HG03520 (cell line): ENCODE measurements around the gene SF3A2.

Experiments
- ATAC-seq: cut with Tn5 transposase; IDR thresholded peaks from one replicate; pipeline ENCODE4 v1.9.1; 2021; ENCODE audit warnings: mild to moderate bottlenecking, moderate library complexity; ENCODE audit not compliant: unreplicated experiment

SF3A2 gene

GRCh38 chr19:2207008-2207407 lies 29.6 kb upstream of the SF3A2 start:
- no peak for ATAC-seq

- no peak for ATAC-seq
Measured at GRCh38 chr19:2207991-2208860, 28.4 kb upstream of the SF3A2 start.

- no peak for ATAC-seq
Measured at GRCh38 chr19:2208975-2209374, 27.6 kb upstream of the SF3A2 start.

- no peak for ATAC-seq
Measured at GRCh38 chr19:2209408-2209807, 27.2 kb upstream of the SF3A2 start.

- no peak for ATAC-seq
Measured at GRCh38 chr19:2210206-2210605, 26.4 kb upstream of the SF3A2 start.

GRCh38 chr19:2210987-2211740 lies 25.5 kb upstream of the SF3A2 start:
- ATAC-seq: no peak

- ATAC-seq: no peak
Measured at GRCh38 chr19:2212861-2213711, 23.5 kb upstream of the SF3A2 start.

- no peak for ATAC-seq
Measured at GRCh38 chr19:2213799-2214198, 22.8 kb upstream of the SF3A2 start.

- ATAC-seq: no peak
Measured at GRCh38 chr19:2214251-2214650, 22.4 kb upstream of the SF3A2 start.

GRCh38 chr19:2215281-2215751 lies 21.3 kb upstream of the SF3A2 start:
- ATAC-seq: no peak

GRCh38 chr19:2216361-2217225 lies 20.0 kb upstream of the SF3A2 start:
- ATAC-seq: no peak

GRCh38 chr19:2217591-2217990 lies 19.0 kb upstream of the SF3A2 start:
- ATAC-seq: no peak

GRCh38 chr19:2219726-2220125 lies 16.9 kb upstream of the SF3A2 start:
- no peak for ATAC-seq

- no peak for ATAC-seq
Measured at GRCh38 chr19:2221250-2221831, 15.3 kb upstream of the SF3A2 start.

GRCh38 chr19:2221918-2222317 lies 14.7 kb upstream of the SF3A2 start:
- ATAC-seq: no peak

GRCh38 chr19:2223391-2223790 lies 13.2 kb upstream of the SF3A2 start:
- no peak for ATAC-seq

GRCh38 chr19:2223959-2224358 lies 12.7 kb upstream of the SF3A2 start:
- no peak for ATAC-seq

- ATAC-seq: no peak
Measured at GRCh38 chr19:2224754-2225349, 11.8 kb upstream of the SF3A2 start.

GRCh38 chr19:2225415-2226050 lies 11.1 kb upstream of the SF3A2 start:
- ATAC-seq: no peak
